Liver (tissue), 3 donors: ENCODE results near the gene FAM117A.

Experiments
- ATF3 ChIP-seq: IDR thresholded peaks from 2 replicates; pipeline ENCODE4 v1.6.1; 2016; ENCODE audit warnings: antibody characterized with exemption
- CTCF ChIP-seq: fragments of 150-350 bp; IDR thresholded peaks from 2 replicates; pipeline ENCODE4 v1.5.1; 2017; ENCODE audit warnings: improper control_type of control experiment, low read depth, low read length; ENCODE audit not compliant: missing input control
- EGR1 ChIP-seq, 2 donors: IDR thresholded peaks; 2 replicates each; pipeline ENCODE4 v1.6.1; 2016 to 2018; ENCODE audit warnings: antibody characterized with exemption in 2 of 2, low read depth in 2 of 2
- JUND ChIP-seq, 2 donors: IDR thresholded peaks; 2 replicates each; pipeline ENCODE4 v1.6.1; 2016; ENCODE audit warnings: antibody characterized with exemption in 2 of 2
- NR2F2 ChIP-seq: IDR thresholded peaks from 2 replicates; pipeline ENCODE4 v1.6.1; 2016; ENCODE audit warnings: antibody characterized with exemption
- REST ChIP-seq: IDR thresholded peaks from 2 replicates; pipeline ENCODE4 v1.6.1; 2016; ENCODE audit warnings: antibody characterized with exemption, mild to moderate bottlenecking
- TAF1 ChIP-seq: conservative IDR thresholded peaks from 2 replicates; pipeline ENCODE4 v1.6.1; 2016; ENCODE audit warnings: antibody characterized with exemption, mild to moderate bottlenecking
- donor health status: healthy.
- donor health status: healthy.

GRCh38 chr17:49676276-49676868 is 87.6 kb downstream of the FAM117A start:
- TF ChIP-seq CTCF (no peak), JUND (IDR thresholded peaks at IDR 0.05) (no peak), ATF3 (no peak), NR2F2 (no peak), TAF1 (no peak), EGR1 (IDR thresholded peaks at IDR 0.05; ENCODE audit: low read depth in 2 of 2) (no peak), REST (no peak)
